CD4-positive, CD25-positive, alpha-beta regulatory T cell (primary cell): Measurements from ENCODE around the gene ULK4. TPM values are rescaled to one million over a fixed set of nuclear protein-coding genes. Genes with fewer than 3 reads are reported as not detected.

Source experiments
- ATAC-seq, 2 donors: fragments of 150-1000 bp; cut with Tn5 transposase; one replicate each; pipeline ENCODE4 v1.10.0; 2021; ENCODE audit warnings: low read depth in 2 of 2, moderate number of reproducible peaks in 2 of 2, moderate library complexity in 1 of 2
- DNase-seq, 3 donors: peaks; one replicate each; pipeline versions ENCODE4 v3.0.0 to v3.0.0-alpha.2; 2012 to 2022; ENCODE audit warnings: mixed read lengths in 1 of 3
- H3K27ac ChIP-seq: one replicate; pipeline ENCODE4 v1.7.0; 2013; ENCODE audit warnings: mild to moderate bottlenecking, low read length; ENCODE audit not compliant: insufficient read depth, poor library complexity, severe bottlenecking
- H3K27me3 ChIP-seq: one replicate; pipeline ENCODE4 v1.7.0; 2013; ENCODE audit warnings: low read length; ENCODE audit not compliant: control insufficient read depth, insufficient read depth
- H3K36me3 ChIP-seq: one replicate; pipeline ENCODE4 v1.7.0; 2013; ENCODE audit warnings: mild to moderate bottlenecking, low read length, moderate library complexity; ENCODE audit not compliant: control insufficient read depth, insufficient read depth
- H3K4me1 ChIP-seq: 2 replicates; pipeline ENCODE4 v1.7.0; 2013; ENCODE audit warnings: mild to moderate bottlenecking, low read length; ENCODE audit not compliant: insufficient read depth, control insufficient read depth, poor library complexity, severe bottlenecking
- H3K4me3 ChIP-seq: one replicate; pipeline ENCODE4 v1.7.0; 2013; ENCODE audit warnings: low read depth, mild to moderate bottlenecking, low read length, moderate library complexity
- H3K9me3 ChIP-seq, 2 experiments: 1 replicate in 1 of 2; 2 replicates in 1 of 2; pipeline ENCODE4 v1.7.0; 2013; ENCODE audit warnings: low read length in 2 of 2, mild to moderate bottlenecking in 1 of 2, moderate library complexity in 1 of 2; ENCODE audit not compliant: control insufficient read depth in 2 of 2
- H3K27ac Mint-ChIP-seq, 3 donors: one replicate each; pipeline ENCODE4 v1.8.0; 2020 to 2022; ENCODE audit warnings: mild to moderate bottlenecking in 3 of 3, mixed read lengths in 3 of 3, moderate library complexity in 2 of 3
- H3K27me3 Mint-ChIP-seq: one replicate; pipeline ENCODE4 v1.8.0; 2022; ENCODE audit warnings: mild to moderate bottlenecking, mixed read lengths
- H3K36me3 Mint-ChIP-seq: one replicate; pipeline ENCODE4 v1.8.0; 2020; ENCODE audit warnings: mixed read lengths
- H3K4me1 Mint-ChIP-seq, 4 donors: one replicate each; pipeline ENCODE4 v1.8.0; 2020 to 2022; ENCODE audit warnings: mixed read lengths in 4 of 4, mild to moderate bottlenecking in 1 of 4
- H3K4me3 Mint-ChIP-seq, 4 donors: one replicate each; pipeline ENCODE4 v1.8.0; 2020 to 2022; ENCODE audit warnings: mild to moderate bottlenecking in 4 of 4, mixed read lengths in 4 of 4, moderate library complexity in 3 of 4
- H3K9me3 Mint-ChIP-seq, 7 donors: one replicate each; pipeline ENCODE4 v1.8.0; 2020 to 2022; ENCODE audit warnings: mixed read lengths in 7 of 7, mild to moderate bottlenecking in 3 of 7, moderate library complexity in 2 of 7
- polyA plus RNA-seq, 4 donors: library from polyadenylated mRNA; unstranded; fragments of 300-500 nt; fragmentation: Illumina TruSeq; gene quantifications; one replicate each; pipeline ENCODE4 v1.2.3, GENCODE V29; 2021
- total RNA-seq: library from RNA; stranded (reverse); gene quantifications from one replicate; pipeline ENCODE4 v1.2.3, GENCODE V29; 2022

The ULK4 gene
- total and polyA plus RNA-seq, 5 donors from 2014 or later = 9.3 to 27.2 (median 11.1) TPM

DNA sequence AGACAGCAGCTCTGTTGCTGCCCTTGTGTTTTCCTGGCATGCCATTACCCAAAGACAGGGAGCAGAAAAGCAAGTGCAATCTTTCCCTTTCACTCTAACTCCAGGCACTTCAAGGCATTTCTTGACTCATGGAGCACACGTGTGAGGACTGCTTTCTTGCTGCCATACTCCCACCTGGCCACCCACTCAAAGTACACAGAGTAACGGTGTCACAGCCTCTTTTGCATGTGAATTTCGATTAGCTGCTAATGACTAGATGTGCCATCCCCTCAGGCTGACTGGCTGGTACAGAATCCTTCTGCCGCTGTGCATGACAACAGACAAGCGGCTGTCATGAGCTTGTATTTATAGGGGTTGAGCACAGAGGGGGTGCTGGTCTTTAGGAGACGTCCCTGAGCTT is 382.0 kb downstream of the ULK4 start:
- H3K9me3 ChIP-seq = no peaks in the 10 kb centered on the region
- DNase-seq (no peak), ATAC-seq (no peak)
- Mint-ChIP-seq H3K27me3 (no peaks in the 10 kb centered on the region), H3K4me3 (no peak overlapping the region), H3K4me1 (peaks cover 0 to 5% (median 0%) of the 10 kb centered on the region in 4 donors), H3K9me3 (peaks cover 0 to 3% (median 0%) of the 10 kb centered on the region in 7 donors), H3K27ac (no peak overlapping the region), H3K36me3 (peaks cover 20% of the 10 kb centered on the region)
- no peaks in the 10 kb centered on the region for H3K4me1 ChIP-seq
- no peak overlapping the region for H3K4me3 ChIP-seq
- no peaks in the 10 kb centered on the region for H3K27me3 ChIP-seq
- H3K27ac ChIP-seq = no peak overlapping the region
- no peaks in the 10 kb centered on the region for H3K36me3 ChIP-seq

DNA sequence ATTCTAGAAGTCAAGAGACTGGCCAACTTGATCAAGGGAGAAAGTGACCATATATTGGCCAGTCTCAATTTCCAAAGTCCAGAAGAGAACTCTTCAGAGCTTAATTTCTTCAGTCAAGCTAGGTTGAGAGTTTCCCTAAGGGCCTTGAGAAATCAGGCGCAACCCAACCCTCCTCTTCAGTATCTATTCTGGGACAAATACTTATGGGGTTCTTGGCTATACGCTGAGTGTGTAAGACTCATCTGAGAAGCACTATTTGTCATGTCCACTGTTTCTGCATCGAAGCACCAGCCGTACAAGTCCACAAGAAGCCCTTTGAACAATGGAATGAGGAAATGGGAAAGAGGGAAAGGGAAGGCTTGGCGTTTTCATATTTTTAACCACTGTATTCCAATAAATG is 383.1 kb downstream of the ULK4 start:
- H3K4me1 ChIP-seq = no peaks in the 10 kb centered on the region
- H3K27me3 ChIP-seq = no peaks in the 10 kb centered on the region
- no peak overlapping the region for H3K27ac ChIP-seq
- peaks cover 0 to 2% (median 0%) of the 10 kb centered on the region in 4 donors for H3K4me1 Mint-ChIP-seq
- no peak overlapping the region for H3K4me3 ChIP-seq
- H3K4me3 Mint-ChIP-seq = no peak overlapping the region
- H3K9me3 Mint-ChIP-seq = no peaks in the 10 kb centered on the region
- DNase-seq = no peak
- H3K36me3 Mint-ChIP-seq = peaks cover 17% of the 10 kb centered on the region
- no peak overlapping the region for H3K27ac Mint-ChIP-seq
- no peaks in the 10 kb centered on the region for H3K9me3 ChIP-seq
- no peaks in the 10 kb centered on the region for H3K36me3 ChIP-seq
- H3K27me3 Mint-ChIP-seq = no peaks in the 10 kb centered on the region
- ATAC-seq = no peak

DNA sequence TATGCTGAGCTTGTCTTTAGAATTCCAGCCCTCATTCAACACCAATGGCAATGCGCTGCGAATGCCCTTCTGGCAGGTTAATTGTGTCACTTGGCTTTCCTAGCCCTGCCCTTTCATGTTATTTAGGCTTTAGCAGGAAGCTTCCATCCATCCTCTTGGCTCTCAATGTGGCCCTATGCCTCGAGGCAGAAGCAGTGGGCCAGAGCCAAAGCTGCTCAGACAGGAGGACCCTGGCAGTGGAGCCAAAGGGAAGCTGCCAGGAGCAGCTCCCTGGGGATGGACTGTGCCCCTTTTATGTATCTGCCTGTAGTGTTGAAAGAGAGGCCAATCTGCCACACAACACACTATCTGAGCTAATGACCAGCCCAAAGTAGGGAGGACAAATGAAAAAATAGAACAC is 386.2 kb downstream of the ULK4 start:
- H3K27me3 Mint-ChIP-seq = no peaks in the 10 kb centered on the region
- Histone ChIP-seq H3K4me3 (no peak overlapping the region), H3K4me1 (no peaks in the 10 kb centered on the region), H3K27ac (no peak overlapping the region), H3K36me3 (no peaks in the 10 kb centered on the region), H3K27me3 (no peaks in the 10 kb centered on the region), H3K9me3 (no peaks in the 10 kb centered on the region)
- DNase-seq (no peak), ATAC-seq (no peak)
- peaks cover 0 to 2% (median 0%) of the 10 kb centered on the region in 4 donors for H3K4me1 Mint-ChIP-seq
- peak overlapping the region in 1 of 3 donors; percentile 15 for H3K27ac Mint-ChIP-seq
- H3K36me3 Mint-ChIP-seq = peaks cover 3% of the 10 kb centered on the region
- no peaks in the 10 kb centered on the region for H3K9me3 Mint-ChIP-seq
- H3K4me3 Mint-ChIP-seq = no peak overlapping the region

DNA sequence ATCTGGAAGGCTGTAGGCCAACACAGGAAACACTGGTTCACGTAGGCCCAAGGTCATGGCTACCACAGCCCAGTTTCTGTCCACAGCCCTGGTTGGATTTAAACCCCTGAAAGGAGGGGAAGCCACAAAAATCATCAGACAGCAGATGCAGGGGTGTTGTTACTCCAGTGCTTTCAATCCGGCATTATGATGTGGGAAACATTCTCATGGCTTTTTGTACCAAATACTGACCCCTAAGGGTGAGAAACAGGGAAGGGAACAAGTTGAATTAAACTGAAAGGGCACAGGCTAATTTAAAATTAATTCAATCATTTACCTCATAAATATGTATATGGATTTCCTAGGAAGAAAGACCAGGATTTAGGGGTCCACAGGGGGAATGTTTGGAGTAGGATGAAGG is 387.0 kb downstream of the ULK4 start:
- no peaks in the 10 kb centered on the region for H3K36me3 ChIP-seq
- Mint-ChIP-seq H3K36me3 (peaks cover 2% of the 10 kb centered on the region), H3K4me1 (peaks cover 0 to 2% (median 0%) of the 10 kb centered on the region in 4 donors), H3K9me3 (no peaks in the 10 kb centered on the region), H3K27ac (no peak overlapping the region), H3K4me3 (no peak overlapping the region), H3K27me3 (no peaks in the 10 kb centered on the region)
- H3K9me3 ChIP-seq = no peaks in the 10 kb centered on the region
- no peaks in the 10 kb centered on the region for H3K27me3 ChIP-seq
- no peak overlapping the region for H3K27ac ChIP-seq
- H3K4me1 ChIP-seq = no peaks in the 10 kb centered on the region
- H3K4me3 ChIP-seq = no peak overlapping the region
- DNase-seq (no peak), ATAC-seq (no peak)

DNA sequence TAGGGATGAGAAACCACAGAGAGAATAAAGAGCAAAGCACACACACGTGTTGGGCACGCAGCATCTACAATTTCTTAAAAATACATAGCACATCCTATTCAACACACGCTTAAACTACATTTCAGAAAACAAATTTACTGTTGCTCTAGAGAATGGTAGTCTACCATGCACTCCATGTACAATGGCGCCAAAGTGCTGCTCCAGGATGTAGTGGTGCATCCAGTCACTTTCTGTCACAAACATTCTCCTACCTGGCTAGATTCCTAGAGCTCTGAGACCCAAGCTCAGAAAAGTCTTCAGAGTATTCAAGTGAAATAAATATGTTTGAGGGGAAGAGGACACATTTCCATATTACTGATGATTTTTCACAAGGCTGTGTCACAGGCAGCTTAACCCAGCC is 388.3 kb downstream of the ULK4 start:
- Mint-ChIP-seq H3K4me1 (peaks cover 0 to 2% (median 0%) of the 10 kb centered on the region in 4 donors), H3K9me3 (no peaks in the 10 kb centered on the region), H3K27ac (no peak overlapping the region), H3K27me3 (no peaks in the 10 kb centered on the region), H3K4me3 (no peak overlapping the region), H3K36me3 (peaks cover 2% of the 10 kb centered on the region)
- H3K27ac ChIP-seq = no peak overlapping the region
- no peaks in the 10 kb centered on the region for H3K9me3 ChIP-seq
- no peaks in the 10 kb centered on the region for H3K4me1 ChIP-seq
- H3K4me3 ChIP-seq = no peak overlapping the region
- DNase-seq (no peak), ATAC-seq (no peak)
- H3K36me3 ChIP-seq = no peaks in the 10 kb centered on the region
- H3K27me3 ChIP-seq = no peaks in the 10 kb centered on the region

DNA sequence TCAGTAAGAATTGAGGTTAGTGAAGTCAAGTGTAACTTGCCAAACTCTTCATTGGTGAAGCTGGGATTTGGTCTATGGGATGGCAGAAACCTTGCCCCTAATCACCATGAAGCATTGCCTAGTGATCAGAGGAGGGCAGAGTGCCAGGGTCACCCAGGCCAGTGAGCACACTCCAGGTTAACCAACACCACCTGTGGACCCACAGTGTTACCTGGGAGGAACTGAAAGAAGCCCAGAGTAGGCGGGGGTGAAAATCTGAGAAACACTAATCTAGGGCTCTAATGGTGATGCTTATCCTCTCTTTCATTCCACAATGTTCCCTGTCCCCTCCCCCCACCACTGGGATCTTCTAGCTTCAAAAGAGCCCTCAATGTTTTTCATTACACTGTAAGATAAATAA is 389.8 kb downstream of the ULK4 start:
- H3K27me3 ChIP-seq = no peaks in the 10 kb centered on the region
- Mint-ChIP-seq H3K4me1 (peaks cover 0 to 2% (median 0%) of the 10 kb centered on the region in 4 donors), H3K27me3 (no peaks in the 10 kb centered on the region), H3K27ac (no peak overlapping the region), H3K9me3 (no peaks in the 10 kb centered on the region), H3K4me3 (no peak overlapping the region), H3K36me3 (no peaks in the 10 kb centered on the region)
- no peak for ATAC-seq
- H3K9me3 ChIP-seq = no peaks in the 10 kb centered on the region
- no peak overlapping the region for H3K27ac ChIP-seq
- no peak overlapping the region for H3K4me3 ChIP-seq
- DNase-seq = no peak
- H3K4me1 ChIP-seq = no peaks in the 10 kb centered on the region
- no peaks in the 10 kb centered on the region for H3K36me3 ChIP-seq

DNA sequence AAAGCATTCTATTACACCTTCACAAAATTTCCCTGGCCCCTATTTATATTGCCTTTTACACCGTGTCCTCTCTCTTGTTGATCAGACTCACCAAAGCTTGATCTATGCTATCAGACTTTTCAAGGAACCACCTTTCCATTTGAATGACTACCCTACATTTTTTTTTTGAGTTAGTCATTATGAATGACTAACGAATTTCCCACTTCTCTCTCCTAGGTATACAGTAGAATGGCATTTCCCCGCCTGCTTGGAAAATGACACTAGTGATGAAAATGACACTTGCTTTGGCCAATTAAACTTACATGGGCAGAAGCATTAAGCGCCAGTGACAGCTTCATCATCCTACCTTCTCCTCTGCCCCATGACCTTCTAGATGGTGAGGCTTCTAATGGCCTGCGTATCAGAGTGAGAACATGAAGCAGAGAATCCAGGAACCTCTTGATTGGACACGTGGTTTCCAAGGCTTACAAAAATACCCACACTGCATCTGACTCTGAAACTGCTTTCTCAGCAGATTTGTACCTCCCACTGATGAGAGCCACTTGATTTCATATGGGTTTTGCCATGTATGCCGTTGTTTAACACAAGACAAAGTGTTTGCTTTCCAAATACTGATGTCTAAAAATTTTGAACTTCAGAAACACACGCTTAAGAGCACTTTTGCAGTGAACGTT is 392.1 kb downstream of the ULK4 start:
- H3K4me3 ChIP-seq = no peak overlapping the region
- H3K36me3 ChIP-seq = no peaks in the 10 kb centered on the region
- no peaks in the 10 kb centered on the region for H3K27me3 ChIP-seq
- Mint-ChIP-seq H3K9me3 (no peaks in the 10 kb centered on the region), H3K4me1 (no peaks in the 10 kb centered on the region), H3K36me3 (no peaks in the 10 kb centered on the region), H3K4me3 (no peak overlapping the region), H3K27ac (no peak overlapping the region), H3K27me3 (no peaks in the 10 kb centered on the region)
- no peak for ATAC-seq
- H3K4me1 ChIP-seq = no peaks in the 10 kb centered on the region
- DNase-seq = no peak
- H3K27ac ChIP-seq = no peak overlapping the region
- H3K9me3 ChIP-seq = no peaks in the 10 kb centered on the region

DNA sequence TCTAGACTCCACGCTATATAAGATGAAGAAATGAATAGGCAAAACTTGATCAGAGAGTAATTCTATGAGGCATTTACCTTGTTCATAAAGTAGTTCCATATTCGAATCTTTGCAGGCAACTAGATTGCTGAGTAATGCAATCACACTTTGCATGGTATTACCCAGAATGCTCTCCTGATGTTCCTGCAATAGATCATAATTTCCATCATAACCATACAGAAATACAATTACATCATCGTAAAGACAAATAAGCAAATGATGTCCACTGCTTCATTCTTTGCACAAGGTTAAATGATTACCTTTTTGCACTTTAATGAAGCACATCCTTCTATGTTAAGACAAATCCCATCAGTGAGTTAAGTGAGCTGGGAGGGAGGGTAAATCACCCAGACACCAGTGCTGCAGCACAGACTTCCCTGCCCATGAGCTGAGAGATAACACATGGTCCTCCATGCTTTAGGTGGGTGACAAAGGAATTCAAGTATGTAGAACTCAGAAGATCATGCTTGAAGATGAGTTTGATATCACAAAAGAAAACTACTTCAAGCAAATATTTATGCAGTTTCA is 395.9 kb downstream of the ULK4 start:
- no peaks in the 10 kb centered on the region for H3K27me3 ChIP-seq
- peaks cover 0 to 3% (median 0%) of the 10 kb centered on the region in 7 donors for H3K9me3 Mint-ChIP-seq
- H3K9me3 ChIP-seq = no peaks in the 10 kb centered on the region
- H3K27me3 Mint-ChIP-seq = no peaks in the 10 kb centered on the region
- peaks cover 5% of the 10 kb centered on the region for H3K36me3 Mint-ChIP-seq
- H3K27ac Mint-ChIP-seq = no peak overlapping the region
- no peak overlapping the region for H3K4me3 ChIP-seq
- no peak for ATAC-seq
- H3K36me3 ChIP-seq = no peaks in the 10 kb centered on the region
- H3K4me1 Mint-ChIP-seq = no peaks in the 10 kb centered on the region
- H3K27ac ChIP-seq = no peak overlapping the region
- H3K4me3 Mint-ChIP-seq = no peak overlapping the region
- no peak for DNase-seq
- no peaks in the 10 kb centered on the region for H3K4me1 ChIP-seq
